Tibial nerve (tissue), 4 donors: ENCODE results near the gene CIT. TPM values are rescaled to one million over a fixed set of nuclear protein-coding genes. Genes with fewer than 3 reads are reported as not detected.

Experiments
- DNase-seq, 2 donors: peaks; one replicate each; pipeline ENCODE4 v3.0.0-alpha.2; 2019; ENCODE audit warnings: low spot score in 2 of 2
- H3K27ac ChIP-seq, 4 donors: fragments of 200-600 bp; sonication (generic) in 3 of 4; one replicate each; pipeline ENCODE4 v1.5.1; 2017 to 2019; ENCODE audit warnings: mild to moderate bottlenecking in 1 of 4
- H3K27me3 ChIP-seq, 2 donors: fragments of 200-600 bp; sonication (generic) in 1 of 2; one replicate each; pipeline versions ENCODE4 v1.5.1 to v1.6.0; 2017 to 2019
- H3K36me3 ChIP-seq, 3 donors: fragments of 200-600 bp; sonication (generic); one replicate each; pipeline ENCODE4 v1.5.1; 2018 to 2019
- H3K4me1 ChIP-seq, 4 donors: fragments of 200-600 bp; sonication (generic) in 3 of 4; one replicate each; pipeline ENCODE4 v1.5.1; 2017 to 2019
- H3K4me3 ChIP-seq, 4 donors: fragments of 200-600 bp; sonication (generic) in 3 of 4; one replicate each; pipeline ENCODE4 v1.5.1; 2017 to 2019; ENCODE audit warnings: mild to moderate bottlenecking in 1 of 4, moderate library complexity in 1 of 4
- H3K9me3 ChIP-seq, 4 donors: fragments of 200-600 bp; sonication (generic) in 3 of 4; one replicate each; pipeline ENCODE4 v1.5.1; 2017 to 2019
- EP300 ChIP-seq, 2 donors: sonication (generic); formaldehyde crosslinking; IDR thresholded peaks; one replicate each; pipeline ENCODE4 v1.6.1; 2017; ENCODE audit warnings: antibody characterized with exemption in 2 of 2, mild to moderate bottlenecking in 1 of 2
- POLR2A ChIP-seq, 2 donors: fragments of 450-650 bp; IDR thresholded peaks; one replicate each; pipeline ENCODE4 v1.6.1; 2017; ENCODE audit warnings: antibody characterized with exemption in 2 of 2, mild to moderate bottlenecking in 2 of 2, moderate library complexity in 2 of 2
- WGBS, 2 donors: methylation state at CpG; one replicate each; pipeline ENCODE4 v1.1.5; 2018; 5-methylcytosine and 5-hydroxymethylcytosine counted together
- total RNA-seq, 4 donors: library from RNA; depleted of rRNA; stranded (reverse); fragments of >200 nt; gene quantifications; one replicate each; pipeline ENCODE4 v1.1.0, GENCODE V29; 2016
- TF ChIP-seq, protein P1 (sequence below), 5 experiments: fragments of 200-600 bp in 3 of 5; fragments of 450-650 bp in 2 of 5; sonication (generic) in 3 of 5; IDR thresholded peaks; one replicate each; pipeline ENCODE4 v1.5.1; 2016 to 2019; ENCODE audit warnings: antibody characterized with exemption in 5 of 5, mild to moderate bottlenecking in 3 of 5, moderate library complexity in 2 of 5

The CIT gene
- 10 to 100 TPM; 22.0 to 72.1 (median 40.8) TPM for total RNA-seq

GRCh38 chr12:119876761-119877638, at the start of gene CIT:
Gene CIT (minus strand): TSS chr12:119877320. CDS start chr12:119876168, 1,152 bp downstream.
- Histone ChIP-seq H3K4me1 (peaks cover 0 to 12% (median 0%) of the 10 kb centered on the region in 4 donors), H3K4me3 (peak within 1 kb of the TSS; percentile 50 to 84 (median 71)), H3K9me3 (no peaks in the 10 kb centered on the region), H3K27ac (peak within 1 kb of the TSS in 2 of 4 donors; percentile 61 to 65), H3K36me3 (no peaks in the 10 kb centered on the region), H3K27me3 (no peaks in the 10 kb centered on the region)
- 1 to 2% methylated on average over 37 to 51 of the region's 56 CpGs for WGBS, 2 donors
- peak; percentile 66 to 76 for DNase-seq
- TF ChIP-seq, protein P1, sequence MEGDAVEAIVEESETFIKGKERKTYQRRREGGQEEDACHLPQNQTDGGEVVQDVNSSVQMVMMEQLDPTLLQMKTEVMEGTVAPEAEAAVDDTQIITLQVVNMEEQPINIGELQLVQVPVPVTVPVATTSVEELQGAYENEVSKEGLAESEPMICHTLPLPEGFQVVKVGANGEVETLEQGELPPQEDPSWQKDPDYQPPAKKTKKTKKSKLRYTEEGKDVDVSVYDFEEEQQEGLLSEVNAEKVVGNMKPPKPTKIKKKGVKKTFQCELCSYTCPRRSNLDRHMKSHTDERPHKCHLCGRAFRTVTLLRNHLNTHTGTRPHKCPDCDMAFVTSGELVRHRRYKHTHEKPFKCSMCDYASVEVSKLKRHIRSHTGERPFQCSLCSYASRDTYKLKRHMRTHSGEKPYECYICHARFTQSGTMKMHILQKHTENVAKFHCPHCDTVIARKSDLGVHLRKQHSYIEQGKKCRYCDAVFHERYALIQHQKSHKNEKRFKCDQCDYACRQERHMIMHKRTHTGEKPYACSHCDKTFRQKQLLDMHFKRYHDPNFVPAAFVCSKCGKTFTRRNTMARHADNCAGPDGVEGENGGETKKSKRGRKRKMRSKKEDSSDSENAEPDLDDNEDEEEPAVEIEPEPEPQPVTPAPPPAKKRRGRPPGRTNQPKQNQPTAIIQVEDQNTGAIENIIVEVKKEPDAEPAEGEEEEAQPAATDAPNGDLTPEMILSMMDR (IDR thresholded peaks at IDR 0.05), result no peak
- TF ChIP-seq POLR2A (IDR thresholded peaks at IDR 0.05), result no peak
- TF ChIP-seq EP300 (IDR thresholded peaks at IDR 0.05), result no peak

- no peak for DNase-seq
- H3K36me3 ChIP-seq, result no peaks in the 10 kb centered on the region
- TF ChIP-seq EP300 (IDR thresholded peaks at IDR 0.05) (no peak), POLR2A (IDR thresholded peaks at IDR 0.05) (no peak)
- TF ChIP-seq, protein P1 (IDR thresholded peaks at IDR 0.05), result no peak
- H3K4me1 ChIP-seq, result no peaks in the 10 kb centered on the region
- no peak overlapping the region for H3K27ac ChIP-seq
- no peaks in the 10 kb centered on the region for H3K27me3 ChIP-seq
- H3K9me3 ChIP-seq, result no peaks in the 10 kb centered on the region
- H3K4me3 ChIP-seq, result no peak overlapping the region
Observed at GRCh38 chr12:119925269-119925668, 48.1 kb upstream of the CIT start.

DNA sequence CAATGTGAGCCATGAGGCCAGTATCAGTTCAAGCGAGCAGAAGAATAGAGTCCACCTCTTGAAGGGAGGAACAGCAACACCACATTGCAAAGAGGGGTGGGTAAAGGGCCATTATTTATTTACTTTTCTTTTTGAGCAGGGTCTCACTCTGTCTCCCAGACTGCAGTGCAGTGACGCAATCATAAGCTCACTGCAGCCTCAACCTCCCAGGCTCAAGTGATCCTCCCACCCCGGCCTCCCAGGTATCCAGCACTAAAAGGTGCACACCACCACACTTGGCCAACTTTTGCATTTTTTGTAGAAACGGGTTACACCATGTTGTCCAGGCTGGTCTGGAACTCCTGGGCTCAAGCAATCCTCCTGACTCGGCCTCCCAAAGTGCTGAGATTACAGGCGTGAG, 42.9 kb upstream of the CIT start:
- no peak for DNase-seq

GRCh38 chr12:119915894-119916510, 38.9 kb upstream of the CIT start:
- Histone ChIP-seq H3K27me3 (no peaks in the 10 kb centered on the region), H3K36me3 (no peaks in the 10 kb centered on the region), H3K4me3 (no peak overlapping the region), H3K27ac (no peak overlapping the region), H3K9me3 (no peaks in the 10 kb centered on the region), H3K4me1 (no peaks in the 10 kb centered on the region)
- 49 to 59% methylated on average over 13 of the region's 13 CpGs for WGBS, 2 donors
- DNase-seq, result no peak
- TF ChIP-seq EP300 (IDR thresholded peaks at IDR 0.05), result no peak
- TF ChIP-seq POLR2A (IDR thresholded peaks at IDR 0.05), result no peak
- TF ChIP-seq, protein P1 (IDR thresholded peaks at IDR 0.05), result no peak

More for the DNA sequence above, 42.9 kb upstream of the CIT start:
- Histone ChIP-seq H3K27me3 (no peaks in the 10 kb centered on the region), H3K4me1 (no peaks in the 10 kb centered on the region), H3K4me3 (no peak overlapping the region), H3K27ac (no peak overlapping the region), H3K36me3 (no peaks in the 10 kb centered on the region), H3K9me3 (no peaks in the 10 kb centered on the region)
- TF ChIP-seq POLR2A (IDR thresholded peaks at IDR 0.05) (no peak), EP300 (IDR thresholded peaks at IDR 0.05) (no peak)
- TF ChIP-seq, protein P1 (IDR thresholded peaks at IDR 0.05), result no peak
- WGBS, 2 donors, result 91 to 92% methylated on average over 6 of the region's 6 CpGs

DNA sequence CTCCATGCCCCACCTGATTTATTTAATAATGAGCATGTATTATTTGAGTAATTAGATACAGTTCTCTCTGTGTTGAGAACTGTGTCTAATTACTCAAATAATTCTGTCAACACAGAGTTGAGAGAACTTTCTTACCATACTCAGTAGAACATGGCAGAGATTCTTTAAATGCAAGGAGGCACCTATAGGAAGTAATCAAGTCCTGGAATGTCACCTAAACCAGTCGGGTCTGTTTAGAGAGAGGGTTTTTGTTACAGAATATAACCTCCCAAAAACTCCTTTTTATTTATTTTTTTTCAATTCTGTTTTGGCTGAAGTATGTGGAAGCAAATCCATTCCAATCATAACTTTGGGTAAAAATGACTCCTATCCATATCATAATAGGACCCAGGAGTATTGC, 37.5 kb upstream of the CIT start:
- H3K4me1 ChIP-seq, result no peaks in the 10 kb centered on the region
- no peak for DNase-seq
- 19% methylated on average over 1 of the region's 1 CpG for WGBS, 2 donors
- H3K9me3 ChIP-seq, result no peaks in the 10 kb centered on the region
- no peak overlapping the region for H3K4me3 ChIP-seq
- H3K36me3 ChIP-seq, result no peaks in the 10 kb centered on the region
- no peak overlapping the region for H3K27ac ChIP-seq
- no peaks in the 10 kb centered on the region for H3K27me3 ChIP-seq
- TF ChIP-seq EP300 (IDR thresholded peaks at IDR 0.05), result no peak
- TF ChIP-seq, protein P1 (IDR thresholded peaks at IDR 0.05), result no peak
- no peak for TF ChIP-seq POLR2A (IDR thresholded peaks at IDR 0.05)
